ENCODE results near the gene RMRP.

DNA sequence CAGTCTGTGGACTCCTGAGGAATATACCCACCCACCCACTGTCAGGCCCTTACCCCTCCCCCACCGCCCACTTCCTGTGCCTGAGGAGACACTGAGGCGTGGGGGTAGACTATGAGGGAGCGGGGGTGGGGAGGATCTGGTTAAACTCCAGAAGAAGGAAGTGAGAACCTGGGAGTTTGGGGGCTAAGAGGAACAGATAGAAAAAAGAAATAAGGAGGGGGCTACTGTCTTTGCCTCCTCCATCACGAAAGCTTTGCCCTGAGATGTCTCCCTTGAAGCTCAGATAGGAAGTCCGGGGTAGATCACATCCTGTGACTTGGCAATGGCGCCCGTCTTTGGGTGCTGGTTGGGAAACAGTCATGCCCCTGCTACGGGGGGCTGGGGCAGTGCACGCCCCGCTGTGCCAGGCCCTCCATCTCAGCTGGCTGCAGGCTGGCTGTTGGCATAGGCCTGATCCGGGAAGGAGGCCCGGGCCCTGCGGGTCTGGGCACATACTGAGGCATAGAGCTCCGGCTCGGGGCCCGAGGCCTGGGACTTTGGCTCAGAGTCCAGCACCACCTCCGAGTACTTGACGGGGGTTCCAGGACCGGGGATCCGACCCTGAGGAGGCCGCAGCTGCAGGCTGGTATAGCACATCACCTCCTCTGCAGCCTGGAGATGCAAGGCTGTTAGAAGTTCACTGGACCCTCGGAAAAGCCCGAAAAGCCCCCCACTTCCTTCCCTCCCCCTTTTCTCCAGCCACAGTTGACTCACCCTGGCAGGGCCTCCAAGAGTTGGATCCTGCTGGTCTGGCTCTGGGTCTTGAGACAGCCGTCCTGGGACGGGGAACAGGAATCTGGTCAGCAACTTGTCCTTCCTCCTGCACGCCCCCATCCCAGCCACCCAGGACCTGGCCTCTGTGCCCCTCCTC lies 8.1 kb downstream of the RMRP start:
- TF ChIP-seq, protein P1, sequence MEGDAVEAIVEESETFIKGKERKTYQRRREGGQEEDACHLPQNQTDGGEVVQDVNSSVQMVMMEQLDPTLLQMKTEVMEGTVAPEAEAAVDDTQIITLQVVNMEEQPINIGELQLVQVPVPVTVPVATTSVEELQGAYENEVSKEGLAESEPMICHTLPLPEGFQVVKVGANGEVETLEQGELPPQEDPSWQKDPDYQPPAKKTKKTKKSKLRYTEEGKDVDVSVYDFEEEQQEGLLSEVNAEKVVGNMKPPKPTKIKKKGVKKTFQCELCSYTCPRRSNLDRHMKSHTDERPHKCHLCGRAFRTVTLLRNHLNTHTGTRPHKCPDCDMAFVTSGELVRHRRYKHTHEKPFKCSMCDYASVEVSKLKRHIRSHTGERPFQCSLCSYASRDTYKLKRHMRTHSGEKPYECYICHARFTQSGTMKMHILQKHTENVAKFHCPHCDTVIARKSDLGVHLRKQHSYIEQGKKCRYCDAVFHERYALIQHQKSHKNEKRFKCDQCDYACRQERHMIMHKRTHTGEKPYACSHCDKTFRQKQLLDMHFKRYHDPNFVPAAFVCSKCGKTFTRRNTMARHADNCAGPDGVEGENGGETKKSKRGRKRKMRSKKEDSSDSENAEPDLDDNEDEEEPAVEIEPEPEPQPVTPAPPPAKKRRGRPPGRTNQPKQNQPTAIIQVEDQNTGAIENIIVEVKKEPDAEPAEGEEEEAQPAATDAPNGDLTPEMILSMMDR (IDR thresholded peaks at IDR 0.05; ENCODE audit: low read depth, low read length, poor library complexity, severe bottlenecking): no peak
- no peak for TF ChIP-seq EZH2phosphoT487 (IDR thresholded peaks at IDR 0.05; ENCODE audit: borderline replicate concordance, low read length)
